NCI-H446 treated with DMSO at 0.1 percent for 48 hours (cell line): ENCODE measurements around the gene ADGRG3.

Source experiments
- DNase-seq: peaks from one replicate; lab custom pipeline; 2025; lab: John Stamatoyannopoulos, UW

Gene ADGRG3

DNA sequence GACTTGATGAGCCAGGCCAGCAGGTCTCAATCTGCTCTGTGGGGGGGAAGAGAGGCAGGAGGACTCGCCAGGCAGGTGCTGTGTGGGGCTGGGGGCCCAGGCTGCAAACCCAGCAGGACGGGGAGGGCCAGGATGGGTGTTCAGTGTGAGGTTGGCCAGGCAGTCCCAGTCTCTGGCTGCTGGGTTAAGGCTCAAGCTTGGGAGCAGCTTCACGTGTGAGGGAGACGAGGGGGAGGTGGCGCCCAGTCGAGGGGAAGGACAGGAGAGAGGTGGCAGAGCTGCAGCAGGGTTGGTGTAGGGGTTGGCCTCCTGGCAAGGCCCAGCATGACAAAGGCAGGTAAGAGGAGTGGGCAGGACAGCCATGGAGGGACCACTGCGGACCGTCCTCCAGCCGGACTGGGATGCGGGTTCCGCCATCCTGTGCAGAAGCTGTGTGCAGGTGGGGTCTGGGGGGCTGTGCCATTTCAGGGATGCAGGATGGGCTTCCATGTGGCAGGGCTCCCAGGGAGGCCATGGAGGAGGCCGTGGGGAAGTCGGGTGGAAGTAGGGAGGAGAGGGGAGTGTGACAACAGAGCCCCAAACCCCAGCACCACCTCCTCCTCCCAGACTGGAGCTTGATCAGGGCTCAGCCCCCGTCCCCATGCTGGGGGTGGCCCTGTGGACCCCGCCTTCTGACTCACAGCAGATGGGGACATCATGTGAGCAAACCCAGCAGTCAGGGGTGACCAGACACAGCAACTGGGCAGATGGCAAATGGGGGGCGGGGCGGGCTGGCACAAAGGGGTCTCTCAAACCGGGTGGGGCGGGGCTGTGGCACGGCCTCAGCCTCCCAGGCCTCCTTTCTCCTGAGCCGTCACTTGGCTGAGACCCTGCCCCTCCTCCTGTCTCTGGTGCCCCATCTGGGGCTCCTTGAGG is 36.9 kb upstream of the ADGRG3 start:
- DNase-seq = no peak

DNA sequence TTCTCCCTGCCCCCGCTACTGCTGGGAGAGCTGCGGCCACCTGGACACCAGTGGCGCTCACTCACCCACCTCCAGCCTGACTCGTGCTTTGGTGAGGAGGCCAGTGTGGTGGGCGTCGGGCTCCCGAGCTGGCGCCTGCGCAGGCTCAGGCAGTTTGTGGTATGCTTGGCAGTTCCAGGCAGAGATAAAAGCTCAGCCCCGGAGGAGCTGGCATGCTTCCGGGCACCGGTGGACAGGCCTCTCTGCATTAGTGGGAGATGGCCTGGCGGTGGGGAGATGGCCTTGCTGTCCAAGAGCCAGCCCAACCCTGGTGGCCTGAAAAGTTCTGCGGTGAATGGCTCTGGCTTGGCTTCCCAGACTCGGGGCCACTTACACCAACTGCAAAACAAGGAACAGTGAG is 35.5 kb upstream of the ADGRG3 start:
- DNase-seq = no peak

DNA sequence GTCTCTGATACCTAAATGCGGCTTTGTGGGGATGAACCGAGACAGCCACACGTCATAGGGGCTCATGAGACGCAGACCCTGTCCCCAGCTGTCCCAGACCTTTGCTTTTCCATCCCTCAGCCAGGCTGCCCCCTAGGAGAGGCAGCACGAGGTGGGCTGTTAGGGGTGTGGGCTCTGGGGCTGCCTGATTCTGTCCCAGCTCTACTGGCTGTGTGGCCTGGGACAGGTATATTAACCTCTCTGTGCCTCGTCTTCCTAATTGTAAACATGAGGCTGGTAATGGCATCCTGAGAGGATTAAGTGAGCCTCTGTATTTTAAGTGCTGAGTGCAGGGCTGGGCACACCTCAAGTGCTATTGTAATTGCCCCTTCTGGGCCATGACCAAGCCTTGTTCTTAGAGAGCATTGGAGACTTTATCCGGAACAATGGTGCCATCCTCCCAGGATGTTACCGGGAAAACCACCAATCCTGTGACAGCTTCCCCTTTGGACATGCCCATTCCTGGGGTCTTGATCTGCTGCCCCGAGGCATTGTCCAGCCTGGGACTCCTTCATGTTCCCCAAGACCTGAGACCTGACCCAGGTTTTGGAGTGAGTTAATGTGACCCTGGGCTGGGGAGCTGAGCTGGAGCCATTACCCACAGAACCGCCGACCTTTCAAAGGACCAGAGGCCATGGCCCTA is 34.6 kb upstream of the ADGRG3 start:
- no peak for DNase-seq

DNA sequence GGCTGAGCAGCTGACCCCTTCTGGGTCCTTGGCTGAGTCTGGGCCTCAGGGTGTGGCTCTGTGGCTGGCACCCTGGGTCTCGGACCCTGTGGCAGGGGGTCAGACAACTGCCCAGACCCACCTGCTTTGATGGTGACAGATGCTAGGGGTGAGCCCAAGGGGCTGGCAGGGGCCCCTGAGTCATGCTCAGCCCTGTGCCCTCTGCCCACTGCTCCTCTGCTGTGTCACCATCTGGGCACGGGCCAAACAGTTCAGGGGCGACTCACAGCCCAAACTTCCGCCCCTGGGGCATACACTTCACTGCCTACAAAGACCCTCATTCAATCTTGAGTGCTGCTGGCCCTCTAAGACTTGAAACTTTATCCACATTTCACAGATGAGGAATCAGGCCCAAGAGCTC is 33.9 kb upstream of the ADGRG3 start:
- no peak for DNase-seq

DNA sequence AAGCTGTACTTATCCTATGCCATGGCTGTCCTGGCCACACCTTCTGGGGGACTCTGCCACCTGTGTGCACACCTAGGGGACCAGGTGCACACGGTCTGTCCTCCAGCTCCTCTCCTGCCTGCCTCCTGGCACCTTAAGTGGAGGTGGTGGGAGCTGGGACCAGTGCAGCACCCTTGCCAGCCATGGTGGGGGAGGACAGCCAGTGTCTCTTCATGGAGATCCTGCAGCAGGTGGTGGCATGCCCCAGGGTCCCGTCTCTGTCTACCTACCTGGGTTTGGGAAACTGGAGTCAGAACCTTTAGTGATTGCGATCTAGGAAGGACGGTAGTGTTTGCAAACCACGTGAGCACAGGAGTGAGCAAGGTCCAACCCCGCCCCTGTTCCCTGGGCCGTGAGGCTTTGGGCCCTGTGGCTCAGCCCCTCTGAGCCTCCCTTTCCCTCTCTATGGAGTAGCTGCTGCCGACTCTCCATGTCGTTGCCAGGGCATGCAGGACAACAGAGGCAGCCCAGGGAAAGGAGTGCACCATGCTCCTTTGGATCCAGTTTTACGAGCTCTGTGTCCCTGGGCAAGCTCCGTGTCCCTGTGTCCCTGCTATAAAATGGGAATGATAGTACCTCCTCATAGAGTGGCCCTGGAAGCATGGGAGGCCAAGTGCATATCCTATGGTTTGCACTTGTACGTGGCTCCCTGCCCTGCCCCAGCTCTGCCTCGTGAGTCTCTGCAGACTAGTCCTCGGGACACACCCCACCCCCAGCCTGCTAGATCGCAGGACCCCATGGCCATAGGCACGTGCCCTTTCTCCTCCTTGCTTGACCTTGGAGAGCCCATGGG is 32.6 kb upstream of the ADGRG3 start:
- DNase-seq = no peak

DNA sequence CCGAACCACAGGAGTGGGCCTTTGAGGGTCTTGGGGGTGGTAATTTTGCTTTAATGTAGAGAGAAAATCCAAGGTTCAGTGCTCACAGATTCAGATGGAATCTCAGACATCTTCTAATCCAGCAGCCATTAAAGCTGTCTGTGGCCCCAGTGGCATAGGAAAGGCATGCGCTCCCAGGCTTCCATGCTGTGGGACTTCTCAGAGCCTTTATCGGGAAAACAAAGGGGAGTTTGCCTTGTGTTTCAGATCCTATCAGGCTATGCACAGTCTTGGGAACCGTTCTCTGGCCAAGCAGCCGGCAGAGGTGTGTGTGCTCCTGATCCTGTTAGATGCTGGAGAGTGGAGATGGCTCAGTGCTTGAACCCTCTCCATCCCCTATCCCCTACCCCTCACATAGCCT is 31.9 kb upstream of the ADGRG3 start:
- DNase-seq = no peak

DNA sequence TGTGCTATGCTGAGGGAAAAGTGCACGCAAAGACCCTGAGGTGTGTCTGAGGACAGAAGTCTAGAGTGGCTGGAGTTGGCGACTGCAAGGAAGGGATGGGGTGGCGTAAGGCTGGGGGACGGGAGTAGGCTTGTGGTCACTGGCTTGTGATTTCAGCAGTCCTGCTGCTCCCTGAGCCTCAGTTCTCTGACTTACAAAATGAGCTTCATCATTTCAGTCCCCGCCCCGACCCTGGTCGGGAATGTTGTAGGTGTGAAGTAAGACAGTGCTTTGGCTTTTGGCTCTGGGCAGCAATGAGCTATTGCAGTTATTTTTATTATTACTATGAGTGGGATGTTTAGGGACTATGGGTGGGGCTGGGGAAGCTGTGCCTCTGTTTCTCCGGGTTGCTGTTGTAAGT is 31.1 kb upstream of the ADGRG3 start:
- no peak for DNase-seq

DNA sequence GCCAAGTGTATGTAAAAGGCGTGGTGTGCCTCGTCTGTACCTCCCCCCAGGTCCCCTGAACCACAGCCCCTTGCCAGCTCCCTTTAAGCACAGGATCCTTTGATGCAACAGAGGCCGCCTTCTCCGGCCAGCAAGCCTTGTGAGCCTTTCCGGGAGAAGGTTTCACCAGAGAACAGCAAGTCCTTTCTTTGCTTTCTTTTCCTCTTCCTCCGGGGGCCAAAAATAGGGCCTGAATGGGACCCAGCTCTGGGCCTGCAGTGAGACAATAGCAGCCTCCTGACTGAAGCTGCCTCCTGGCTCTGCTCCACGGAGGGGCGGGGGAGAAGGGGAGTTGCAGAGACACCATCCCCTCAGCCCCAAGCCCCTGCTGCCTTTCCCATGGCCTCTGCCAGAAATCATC is 30.7 kb upstream of the ADGRG3 start:
- DNase-seq = no peak

DNA sequence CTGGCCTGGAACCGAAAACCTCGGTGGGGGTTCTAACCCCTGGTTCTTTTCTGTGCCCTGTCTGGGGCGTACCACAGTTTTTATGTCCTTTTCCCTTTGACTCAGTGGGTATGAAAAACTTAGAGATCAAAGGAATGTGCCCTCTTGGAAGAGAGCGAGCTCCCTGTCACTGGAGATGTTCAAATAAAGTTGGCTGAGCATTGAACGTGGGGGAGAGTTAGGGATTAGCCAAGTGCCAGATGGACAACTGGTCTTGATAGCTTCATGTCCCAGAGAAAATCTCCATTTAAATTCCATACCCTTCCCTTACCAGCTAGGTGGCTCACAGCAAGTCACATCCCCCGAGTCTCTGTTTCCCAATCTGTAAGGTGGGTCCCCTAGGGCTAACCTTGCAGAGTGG is 30.1 kb upstream of the ADGRG3 start:
- no peak for DNase-seq

DNA sequence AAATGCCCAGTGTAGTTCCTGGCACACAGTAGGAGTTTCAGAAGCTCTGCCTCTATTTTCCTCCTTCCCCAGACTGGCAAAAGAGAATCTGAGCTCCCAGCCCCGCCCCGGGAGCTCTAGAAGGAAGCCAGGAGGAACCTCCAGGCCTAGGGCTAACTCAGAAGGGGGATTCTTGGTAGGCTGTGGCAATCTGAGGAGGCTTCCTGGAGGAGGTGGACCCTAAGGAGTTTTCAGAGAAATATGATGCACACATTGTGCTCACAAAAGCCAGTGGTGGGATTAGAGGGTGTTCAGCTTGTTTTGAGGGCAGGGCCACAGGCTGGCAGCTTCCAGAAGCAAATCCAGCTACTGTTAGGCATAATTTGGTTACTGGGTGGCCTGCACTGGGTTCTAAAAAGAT is 29.7 kb upstream of the ADGRG3 start:
- DNase-seq = no peak

DNA sequence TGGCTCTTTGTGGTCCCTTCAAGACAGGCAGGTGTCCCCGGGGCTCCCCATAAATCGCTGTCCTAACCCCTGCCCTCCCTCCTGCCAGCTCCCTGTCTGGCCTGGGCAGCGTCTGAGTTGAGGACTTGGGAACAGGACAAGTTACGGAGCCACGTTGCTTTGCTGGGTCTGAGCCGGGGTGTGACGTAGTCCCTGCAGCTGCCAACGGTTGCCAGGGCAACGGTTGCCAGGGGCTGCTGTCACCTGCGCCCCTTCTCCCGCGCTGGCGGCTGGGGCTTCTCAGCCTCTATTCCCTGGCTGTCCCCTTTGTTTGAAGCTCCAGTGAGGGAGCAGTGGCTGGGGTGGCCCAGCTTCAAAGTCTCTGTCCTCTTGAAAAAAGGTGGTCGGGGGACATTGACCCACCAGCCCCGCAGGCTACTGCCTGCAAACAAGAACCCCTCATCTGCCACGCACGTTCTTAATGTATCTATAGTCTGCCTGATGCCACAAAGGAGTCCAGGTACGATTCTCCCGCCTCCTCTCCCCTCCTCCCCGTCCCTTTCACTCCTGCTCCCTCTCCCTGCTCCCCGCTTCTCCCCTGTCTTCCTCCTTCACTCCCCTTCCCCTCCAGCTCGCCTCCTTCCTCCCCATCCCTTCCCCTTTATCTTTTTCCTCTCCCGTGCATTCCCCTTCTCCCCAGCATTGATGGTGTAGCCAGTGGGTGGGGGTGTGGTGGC is 28.8 kb upstream of the ADGRG3 start:
- no peak for DNase-seq

DNA sequence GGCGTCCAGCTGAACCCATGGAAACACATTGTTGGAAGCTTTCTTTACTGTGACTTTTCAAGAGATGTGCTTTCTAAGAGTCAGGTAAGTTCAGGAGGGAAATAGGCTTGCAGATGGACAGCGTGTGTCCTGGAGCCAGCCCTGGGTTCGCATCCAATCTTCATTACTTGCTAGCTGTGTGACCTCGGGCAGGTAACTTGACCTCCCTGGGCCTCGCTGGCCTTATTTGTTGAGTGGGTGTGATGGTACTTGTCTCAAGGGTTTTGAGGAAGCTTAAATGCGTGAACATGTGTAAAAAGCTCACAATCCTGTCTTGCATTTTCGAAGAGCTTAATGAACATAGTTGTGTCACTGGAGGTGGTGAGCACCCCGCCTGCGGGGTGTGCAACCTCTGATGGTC is 27.9 kb upstream of the ADGRG3 start:
- no peak for DNase-seq

DNA sequence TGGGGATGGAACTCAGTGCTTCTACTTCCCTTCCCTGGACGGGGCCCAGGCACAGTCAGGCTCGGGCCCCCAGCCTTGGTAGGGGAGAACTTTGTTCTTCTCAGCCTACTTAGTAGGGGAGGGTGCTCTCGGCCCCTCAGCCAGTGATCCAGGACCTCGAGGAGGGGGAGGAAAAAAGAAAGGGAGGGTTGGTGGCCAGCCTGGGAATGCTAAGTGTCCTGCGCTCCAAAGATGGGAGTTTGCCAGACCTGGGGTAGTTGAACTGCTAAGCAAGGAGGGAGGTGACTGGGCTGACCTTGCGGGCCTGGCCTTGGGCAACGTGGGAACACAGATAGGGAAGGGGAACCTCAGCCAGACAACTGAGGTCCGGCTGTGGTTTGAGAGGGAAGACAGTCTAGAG is 27.5 kb upstream of the ADGRG3 start:
- no peak for DNase-seq

DNA sequence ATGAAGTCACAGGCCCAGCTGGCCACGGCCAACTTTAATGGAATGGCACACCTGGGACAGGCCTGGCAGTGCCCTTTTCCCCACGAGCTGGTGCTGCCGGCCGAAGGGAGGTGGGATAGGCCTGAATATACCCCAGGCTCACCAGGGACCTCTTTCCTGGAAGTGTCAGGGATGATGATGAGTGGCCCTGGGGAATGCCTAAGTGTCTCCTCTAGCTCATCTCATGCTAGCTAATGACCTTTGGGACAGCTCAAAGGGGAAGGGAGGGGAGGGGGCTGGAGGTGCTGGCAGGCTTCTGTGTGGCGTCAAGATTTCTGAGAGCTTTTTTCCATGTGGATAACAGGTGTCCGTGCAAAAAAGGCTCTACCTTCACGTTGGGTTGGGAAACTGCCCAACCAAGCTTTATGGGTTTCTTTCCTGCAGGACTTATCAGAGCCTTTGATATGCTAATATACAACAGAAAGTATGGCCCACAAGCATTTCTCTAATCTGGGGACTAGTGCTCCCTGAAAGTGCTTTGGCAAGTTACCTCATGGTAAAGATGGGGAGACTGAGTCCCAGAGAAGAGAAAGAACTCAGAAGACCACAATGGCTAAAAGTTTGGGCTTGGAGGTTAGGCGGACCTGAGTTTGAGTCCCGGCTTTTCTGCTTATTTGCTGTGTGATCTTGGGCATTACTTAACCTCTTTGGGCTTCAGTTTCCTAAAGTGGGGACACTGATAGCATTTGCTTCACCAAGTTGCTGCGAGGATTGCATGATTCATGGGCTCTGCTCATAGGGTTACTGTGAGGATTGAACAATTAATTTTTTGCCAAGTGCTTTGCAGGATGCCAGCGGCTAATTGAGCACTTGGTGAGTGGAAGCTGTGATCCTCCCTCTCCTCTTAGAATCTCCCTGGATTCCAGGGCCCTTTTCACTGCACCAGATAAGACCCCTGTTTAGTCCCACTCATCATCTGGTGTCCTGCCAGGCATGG is 25.7 kb upstream of the ADGRG3 start:
- no peak for DNase-seq

DNA sequence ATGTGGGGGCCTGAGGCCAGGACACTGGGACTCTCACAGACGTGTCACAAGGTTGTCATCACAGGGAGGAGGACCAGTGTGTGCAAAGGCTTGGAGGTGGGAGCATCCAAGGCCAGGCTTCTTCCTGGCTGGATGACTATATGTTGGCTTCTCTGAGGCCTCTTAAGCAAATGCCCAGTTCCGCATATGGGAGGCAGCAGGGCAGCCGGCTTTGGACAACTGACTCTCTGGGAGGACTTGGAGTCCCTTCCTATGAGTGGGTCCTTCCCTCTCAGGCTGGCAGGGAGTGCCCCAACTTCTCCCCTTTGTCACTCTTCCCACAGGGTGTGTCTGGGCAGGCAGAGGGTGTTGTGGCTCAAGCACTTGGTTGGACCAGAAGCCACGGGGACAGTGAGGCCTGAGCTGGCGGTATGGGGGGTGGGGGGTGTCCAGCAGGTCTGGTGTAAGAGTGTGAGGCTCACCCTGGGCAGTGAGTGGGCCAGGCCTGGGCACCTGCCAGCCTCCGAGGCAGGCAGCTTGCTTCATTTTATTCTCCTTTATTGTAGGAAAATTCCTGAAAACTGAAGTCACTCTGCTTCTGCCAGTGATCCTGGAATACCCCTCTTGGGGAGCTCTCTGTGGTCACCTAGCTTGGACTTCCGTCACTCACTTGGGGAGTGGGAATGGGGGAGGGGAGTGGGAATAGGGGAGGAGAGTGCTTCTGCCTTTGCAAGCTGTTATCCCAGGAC is 24.8 kb upstream of the ADGRG3 start:
- DNase-seq = no peak

DNA sequence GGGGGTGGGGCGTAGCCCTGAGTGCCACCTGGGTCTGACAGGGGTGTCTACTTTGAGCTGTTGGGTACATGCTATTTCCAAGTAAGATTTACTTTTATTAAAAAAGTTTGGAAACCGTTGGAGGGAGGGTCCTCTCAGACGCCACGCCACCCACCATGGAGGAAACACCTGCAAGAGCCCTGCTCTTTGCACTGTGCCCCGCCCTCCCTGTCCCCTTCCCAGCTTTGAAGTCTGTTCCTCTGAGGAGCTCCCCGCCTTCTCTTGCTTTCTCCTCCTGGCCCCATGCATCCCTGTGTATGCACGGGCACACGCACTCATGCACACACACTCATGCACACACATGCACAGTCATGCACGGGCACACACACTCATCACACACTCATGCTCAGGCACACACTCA is 24.2 kb upstream of the ADGRG3 start:
- DNase-seq = no peak

DNA sequence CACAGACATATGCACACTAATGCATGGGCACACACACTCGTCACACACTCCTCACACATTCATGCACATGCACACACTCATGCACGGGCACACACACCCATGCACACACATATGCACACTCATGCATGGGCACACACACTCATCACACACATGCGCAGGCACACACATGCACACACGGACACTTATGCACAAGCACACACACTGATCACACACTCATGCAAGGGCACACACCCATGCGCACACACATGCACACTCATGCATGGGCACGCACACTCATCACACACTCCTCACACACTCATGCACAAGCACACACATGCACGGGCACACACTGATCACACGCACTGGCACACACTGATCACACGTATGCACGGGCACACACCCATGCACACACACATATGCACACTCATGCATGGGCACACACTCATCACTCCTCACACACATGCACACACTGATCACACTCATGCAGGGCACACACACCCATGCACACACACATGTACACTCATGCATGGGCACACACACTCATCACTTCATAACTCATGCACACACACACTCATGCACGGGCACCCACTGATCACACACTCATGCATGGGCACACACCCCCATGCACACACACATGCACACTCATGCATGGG is 23.6 kb upstream of the ADGRG3 start:
- no peak for DNase-seq

DNA sequence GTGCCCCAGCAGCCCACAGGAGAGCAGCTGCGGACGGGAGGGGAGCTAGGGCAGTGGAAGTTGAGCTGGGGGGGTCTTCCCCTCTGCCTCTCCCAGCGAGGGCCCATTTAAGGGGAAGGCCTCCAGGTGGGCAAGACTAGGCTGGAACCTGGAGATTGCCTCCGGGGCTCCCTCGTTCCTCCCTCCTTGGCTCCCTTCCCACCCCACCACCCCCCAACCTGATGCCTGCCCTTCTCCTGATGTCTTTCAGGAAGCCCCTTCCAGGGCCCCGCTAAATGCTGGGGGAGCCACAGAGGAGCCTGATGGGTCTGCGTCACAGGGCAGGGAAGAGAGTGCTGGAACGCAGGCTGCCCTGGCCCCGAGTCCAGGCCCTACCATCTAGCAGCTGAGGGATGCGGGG is 22.9 kb upstream of the ADGRG3 start:
- no peak for DNase-seq

DNA sequence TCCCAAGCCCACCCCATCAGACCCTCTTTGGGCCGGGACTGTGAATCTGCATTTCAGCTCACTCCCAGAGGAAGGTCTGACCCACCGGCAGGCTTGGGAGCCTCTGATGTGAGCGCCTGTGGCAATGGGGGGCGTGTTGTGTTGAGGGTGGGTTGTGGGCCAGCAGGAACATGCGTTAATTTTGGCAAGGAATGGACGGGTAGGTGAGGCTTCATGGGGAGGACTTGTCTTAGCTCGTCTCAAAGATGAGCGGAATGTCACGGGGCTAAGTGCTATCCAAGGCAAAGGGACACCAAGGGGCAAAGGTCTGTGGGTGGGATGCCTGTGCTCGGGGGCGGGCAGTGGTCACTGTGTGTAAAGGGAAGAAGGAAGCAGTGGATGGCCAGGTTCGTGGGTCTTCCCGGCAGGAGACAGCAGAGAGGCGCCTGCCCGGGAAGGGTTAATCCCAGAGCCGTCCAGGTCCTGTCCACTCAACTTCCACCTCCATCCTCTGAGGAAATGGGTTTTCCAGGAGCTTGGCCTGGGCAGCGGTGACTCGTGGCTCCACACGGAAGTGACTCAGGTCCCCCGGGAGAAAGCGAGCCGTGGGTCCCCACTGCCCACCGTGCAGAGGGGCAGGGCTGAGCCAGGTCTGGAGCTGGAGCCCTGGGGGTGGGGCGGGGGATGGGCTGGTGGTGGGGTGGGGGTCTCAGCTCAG is 22.3 kb upstream of the ADGRG3 start:
- DNase-seq = no peak
